Endothelial cell of umbilical vein (primary cell): ENCODE measurements around the gene KRT86. TPM values are rescaled to one million over a fixed set of nuclear protein-coding genes. Genes with fewer than 3 reads are reported as not detected.

Experiments used
- BruUV-seq: library from RNA; stranded (reverse); fragments of 400-500 nt; replicated peaks from 2 replicates; lab custom pipeline; 2021; lab: Mats Ljungman, UMichigan
- CTCF ChIA-PET: fragments of 300-600, 350-600 bp; sonication (Branson Sonifier 250); formaldehyde crosslinking; loops from one replicate; lab custom pipeline; 2021; ENCODE audit warnings: antibody characterized with exemption, inconsistent platforms; lab: Charles Lee
- POLR2A ChIA-PET: fragments of 300-600, 350-600 bp; sonication (Branson Sonifier 250); formaldehyde crosslinking; loops from one replicate; lab custom pipeline; 2021; ENCODE audit warnings: antibody characterized with exemption, inconsistent platforms; lab: Charles Lee
- DNase-seq: peaks from one replicate; pipeline ENCODE4 v3.0.0-alpha.2; 2011; ENCODE audit warnings: low read depth, low spot score
- FAIRE-seq: peaks from 2 replicates; lab custom pipeline; 2011; peaks lifted over from hg19 to GRCh38; lab: Jason Lieb, UNC
- H2AFZ ChIP-seq: 2 replicates; pipeline ENCODE4 v1.6.0; 2012; ENCODE audit warnings: low read depth, low read length, control low read depth, inconsistent platforms
- H3K27ac ChIP-seq: 2 replicates; pipeline ENCODE4 v1.5.1; 2011; ENCODE audit warnings: low read depth, mild to moderate bottlenecking, control low read depth, low read length, moderate library complexity; ENCODE audit not compliant: insufficient read depth
- H3K27me3 ChIP-seq, 2 experiments: 2 replicates each; pipeline versions ENCODE4 v1.6.0 to v1.6.1; 2011; ENCODE audit warnings: low read length in 2 of 2, mixed read lengths in 1 of 2; ENCODE audit not compliant: control insufficient read depth in 2 of 2, insufficient read depth in 2 of 2
- H3K36me3 ChIP-seq, 2 experiments: 2 replicates in 1 of 2; 3 replicates in 1 of 2; pipeline ENCODE4 v1.5.1; 2011; ENCODE audit warnings: low read length in 2 of 2, mild to moderate bottlenecking in 1 of 2, moderate library complexity in 1 of 2; ENCODE audit not compliant: control insufficient read depth in 2 of 2, insufficient read depth in 2 of 2; ENCODE audit errors: extremely low read depth in 1 of 2
- H3K4me1 ChIP-seq: 3 replicates; pipeline ENCODE4 v1.5.1; 2011; ENCODE audit warnings: mild to moderate bottlenecking, low read length; ENCODE audit not compliant: control insufficient read depth, insufficient read depth; ENCODE audit errors: extremely low read depth
- H3K4me2 ChIP-seq: 2 replicates; pipeline ENCODE4 v1.6.1; 2011; ENCODE audit warnings: low read length, control low read depth, mixed read lengths; ENCODE audit not compliant: insufficient read depth
- H3K4me3 ChIP-seq, 3 experiments: fragments of 200-600 bp in 1 of 3; sonication (generic), shearing (Covaris generic) in 1 of 3; replicated peaks in 1 of 3; 2 replicates each; pipeline ENCODE4 v1.5.1; 2011 to 2016; ENCODE audit warnings: control low read depth in 3 of 3, low read length in 3 of 3, mild to moderate bottlenecking in 2 of 3, inconsistent platforms in 1 of 3, low read depth in 1 of 3, moderate library complexity in 1 of 3; ENCODE audit not compliant: insufficient read depth in 1 of 3
- H3K79me2 ChIP-seq: 2 replicates; pipeline ENCODE4 v1.6.0; 2012; ENCODE audit warnings: low read length, inconsistent platforms; ENCODE audit not compliant: control insufficient read depth, insufficient read depth
- H3K9ac ChIP-seq: replicated peaks from 2 replicates; pipeline ENCODE3; 2011; ENCODE audit warnings: low read length, control low read depth; ENCODE audit not compliant: insufficient read depth; ENCODE audit errors: extremely low read depth
- H3K9me1 ChIP-seq: replicated peaks from 3 replicates; pipeline ENCODE4 v1.6.0; 2011; ENCODE audit warnings: mild to moderate bottlenecking, low read length; ENCODE audit not compliant: control insufficient read depth, insufficient read depth; ENCODE audit errors: extremely low read depth
- H3K9me3 ChIP-seq: replicated peaks from 2 replicates; pipeline ENCODE4 v1.5.1; 2012; ENCODE audit warnings: low read length, inconsistent platforms; ENCODE audit not compliant: control insufficient read depth, insufficient read depth
- H4K20me1 ChIP-seq: replicated peaks from 2 replicates; pipeline ENCODE3; 2011; ENCODE audit warnings: mild to moderate bottlenecking, low read length; ENCODE audit not compliant: control insufficient read depth, insufficient read depth; ENCODE audit errors: extremely low read depth
- EZH2 ChIP-seq: IDR thresholded peaks from 2 replicates; pipeline ENCODE4 v1.6.1; 2012; ENCODE audit warnings: borderline replicate concordance, low read depth, mild to moderate bottlenecking, moderate library complexity, low read length, inconsistent platforms; ENCODE audit not compliant: severe bottlenecking
- FOS ChIP-seq: IDR thresholded peaks from 2 replicates; pipeline ENCODE4 v1.6.1; 2011; ENCODE audit warnings: mild to moderate bottlenecking, low read length, moderate library complexity, borderline replicate concordance; ENCODE audit not compliant: insufficient read depth
- GATA2 ChIP-seq: IDR thresholded peaks from 2 replicates; pipeline ENCODE4 v1.7.0; 2011; ENCODE audit warnings: low read depth, mild to moderate bottlenecking, moderate library complexity, mixed read lengths, low read length; ENCODE audit not compliant: insufficient read length, insufficient read depth
- JUN ChIP-seq: IDR thresholded peaks from 2 replicates; pipeline ENCODE4 v1.6.1; 2011; ENCODE audit warnings: borderline replicate concordance, low read depth; ENCODE audit not compliant: insufficient read length, insufficient read depth
- MAX ChIP-seq: IDR thresholded peaks from 2 replicates; pipeline ENCODE4 v1.6.1; 2011; ENCODE audit not compliant: insufficient read depth, insufficient read length
- MYC ChIP-seq: IDR thresholded peaks from one replicate; pipeline ENCODE4 v1.6.1; 2011; ENCODE audit warnings: mild to moderate bottlenecking, low read depth, low read length
- POLR2A ChIP-seq: IDR thresholded peaks from 2 replicates; pipeline ENCODE4 v1.6.1; 2012; ENCODE audit warnings: low read depth, mild to moderate bottlenecking, control low read depth, low read length
- POLR2AphosphoS5 ChIP-seq: IDR thresholded peaks from 2 replicates; pipeline ENCODE4 v1.6.1; 2012; ENCODE audit warnings: low read depth, mild to moderate bottlenecking, control low read depth, low read length, moderate library complexity; ENCODE audit not compliant: insufficient read depth
- dilution Hi-C: fragments of 300-500 bp; cut with MboI; formaldehyde crosslinking; loops from one replicate; pipeline ENCODE4 v1.15.0; 2019; ENCODE audit warnings: low sequenced_read_pairs; ENCODE audit not compliant: extremely low pct_ligation_motif_present
- intact Hi-C: fragments of 100-400 bp; cut with micrococcal nuclease; formaldehyde crosslinking; loops from one replicate; pipeline ENCODE4 v1.10.0; 2022
- polyA plus RNA-seq, 4 experiments: library from polyadenylated mRNA; depleted of rRNA in 3 of 4; stranded (reverse) in 3 of 4; unstranded in 1 of 4; fragments of >200 nt; gene quantifications; 2 replicates each; pipeline versions ENCODE4 v1.2.1 to v1.2.3, GENCODE V29; 2011 to 2012; ENCODE audit warnings: missing spikeins in 1 of 4
- total RNA-seq: library from RNA; stranded (reverse); gene quantifications from 2 replicates; pipeline ENCODE4 v1.2.3, GENCODE V29; 2021
- TF ChIP-seq, protein P1 (sequence below), 2 donors: IDR thresholded peaks; 1 replicate in 1 of 2; 2 replicates in 1 of 2; pipeline ENCODE4 v1.5.1; 2011; ENCODE audit warnings: low read length in 2 of 2, mild to moderate bottlenecking in 2 of 2, moderate library complexity in 2 of 2, control low read depth in 1 of 2, inconsistent platforms in 1 of 2, low read depth in 1 of 2; ENCODE audit not compliant: insufficient read depth in 1 of 2; ENCODE audit errors: extremely low read depth in 1 of 2

The KRT86 gene
- total and polyA plus RNA-seq, 2 donors (not counting 3 experiments of a cell fraction or from before 2014, with no cell fraction given) = not detected

DNA sequence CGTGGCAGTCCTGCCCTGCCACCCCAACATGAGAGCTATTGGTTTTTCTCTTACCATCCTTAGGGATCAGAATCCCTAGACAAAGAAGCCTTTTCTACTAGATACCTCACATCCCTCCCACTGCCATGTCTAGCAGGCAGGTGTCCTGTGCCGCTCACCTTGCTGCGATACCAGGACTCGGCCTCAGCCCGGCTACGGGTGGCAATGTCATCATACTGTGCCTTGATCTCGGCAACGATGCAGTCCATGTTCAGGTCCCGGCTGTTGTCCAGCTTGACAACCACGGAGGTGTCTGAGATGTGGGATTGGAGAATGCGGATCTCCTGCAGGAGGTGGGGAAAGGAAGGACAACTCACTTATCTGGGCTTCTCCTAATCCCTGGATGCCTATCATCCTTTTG is 42.3 kb downstream of the KRT86 start:
- CTCF ChIA-PET = interaction anchor here (1.0 to 2.8 kb wide), 4 partner anchors 8 to 170 kb away, joined by 3 to 14 read pairs (median 4); no protein-coding TSS in a partner anchor
- POLR2A ChIA-PET = no interaction called here
- H3K79me2 ChIP-seq = no peaks in the 10 kb centered on the region
- BruUV-seq = no TSS peak
- no peaks in the 10 kb centered on the region for H3K4me1 ChIP-seq
- peaks cover 21 to 41% of the 10 kb centered on the region in 2 experiments for H3K27me3 ChIP-seq
- H3K4me3 ChIP-seq = no peak overlapping the region
- H3K4me2 ChIP-seq = no peak overlapping the region
- no peaks in the 10 kb centered on the region for H3K9me1 ChIP-seq
- no peaks in the 10 kb centered on the region for H3K9me3 ChIP-seq
- H3K36me3 ChIP-seq = no peaks in the 10 kb centered on the region
- H2AFZ ChIP-seq = no peak overlapping the region
- FAIRE-seq = no peak
- no peak overlapping the region for H3K9ac ChIP-seq
- DNase-seq = no peak
- H3K27ac ChIP-seq = no peak overlapping the region
- dilution Hi-C loops (no loop called here), intact Hi-C loops (no loop called here)
- no peaks in the 10 kb centered on the region for H4K20me1 ChIP-seq
- TF ChIP-seq MAX = no peak
- no peak for TF ChIP-seq POLR2AphosphoS5
- TF ChIP-seq EZH2 = no peak
- TF ChIP-seq, protein P1, sequence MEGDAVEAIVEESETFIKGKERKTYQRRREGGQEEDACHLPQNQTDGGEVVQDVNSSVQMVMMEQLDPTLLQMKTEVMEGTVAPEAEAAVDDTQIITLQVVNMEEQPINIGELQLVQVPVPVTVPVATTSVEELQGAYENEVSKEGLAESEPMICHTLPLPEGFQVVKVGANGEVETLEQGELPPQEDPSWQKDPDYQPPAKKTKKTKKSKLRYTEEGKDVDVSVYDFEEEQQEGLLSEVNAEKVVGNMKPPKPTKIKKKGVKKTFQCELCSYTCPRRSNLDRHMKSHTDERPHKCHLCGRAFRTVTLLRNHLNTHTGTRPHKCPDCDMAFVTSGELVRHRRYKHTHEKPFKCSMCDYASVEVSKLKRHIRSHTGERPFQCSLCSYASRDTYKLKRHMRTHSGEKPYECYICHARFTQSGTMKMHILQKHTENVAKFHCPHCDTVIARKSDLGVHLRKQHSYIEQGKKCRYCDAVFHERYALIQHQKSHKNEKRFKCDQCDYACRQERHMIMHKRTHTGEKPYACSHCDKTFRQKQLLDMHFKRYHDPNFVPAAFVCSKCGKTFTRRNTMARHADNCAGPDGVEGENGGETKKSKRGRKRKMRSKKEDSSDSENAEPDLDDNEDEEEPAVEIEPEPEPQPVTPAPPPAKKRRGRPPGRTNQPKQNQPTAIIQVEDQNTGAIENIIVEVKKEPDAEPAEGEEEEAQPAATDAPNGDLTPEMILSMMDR (IDR thresholded peaks at IDR 0.05; ENCODE audit: extremely low read depth in 1 of 2, insufficient read depth in 1 of 2, low read depth in 1 of 2, low read length in 2 of 2) = no peak
- no peak for TF ChIP-seq POLR2A
- no peak for TF ChIP-seq GATA2
- TF ChIP-seq FOS = no peak
- no peak for TF ChIP-seq MYC
- no peak for TF ChIP-seq JUN
